CD4-positive, alpha-beta T cell treated with Interleukin-4 for 4 hours (primary cell): ENCODE data around the gene NCAM2.
"Not testable (repeated sequence)": the region's sequence is repeated elsewhere in the genome, so short reads cannot be mapped to it uniquely, and the experiment has no call there.

Source experiments
- DNase-seq: peaks from one replicate; pipeline ENCODE4 v3.0.0-alpha.2; 2020

NCAM2 gene

DNA sequence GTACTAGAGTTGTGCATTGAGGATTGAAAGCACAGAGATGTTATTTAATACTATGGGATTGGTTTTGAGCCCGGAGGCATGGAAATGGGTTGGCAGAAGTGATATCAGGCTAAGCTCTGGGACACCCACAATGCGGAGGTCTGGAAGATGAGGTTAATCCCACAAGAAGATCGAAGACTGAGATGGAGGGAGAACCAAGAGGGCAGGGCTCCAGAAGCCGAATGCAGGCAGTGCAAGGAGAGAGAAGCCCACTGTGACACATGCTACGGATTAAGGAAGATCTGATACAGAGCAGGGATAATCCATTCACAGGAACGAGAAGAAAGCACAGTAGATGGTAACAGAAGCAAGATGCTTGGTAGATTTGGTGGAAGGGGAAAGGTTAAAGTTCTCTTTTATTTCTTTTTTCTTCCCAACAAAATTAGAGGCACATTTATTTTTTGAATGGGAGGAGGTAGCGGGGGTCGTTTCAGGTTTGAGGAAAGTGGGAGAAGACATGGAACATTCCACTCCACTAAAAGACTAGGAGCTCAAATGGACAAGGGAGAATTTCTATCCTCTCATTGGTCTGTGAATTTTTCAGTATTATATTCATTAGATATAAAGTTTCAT is 113.2 kb downstream of the NCAM2 start:
- DNase-seq = no peak

DNA sequence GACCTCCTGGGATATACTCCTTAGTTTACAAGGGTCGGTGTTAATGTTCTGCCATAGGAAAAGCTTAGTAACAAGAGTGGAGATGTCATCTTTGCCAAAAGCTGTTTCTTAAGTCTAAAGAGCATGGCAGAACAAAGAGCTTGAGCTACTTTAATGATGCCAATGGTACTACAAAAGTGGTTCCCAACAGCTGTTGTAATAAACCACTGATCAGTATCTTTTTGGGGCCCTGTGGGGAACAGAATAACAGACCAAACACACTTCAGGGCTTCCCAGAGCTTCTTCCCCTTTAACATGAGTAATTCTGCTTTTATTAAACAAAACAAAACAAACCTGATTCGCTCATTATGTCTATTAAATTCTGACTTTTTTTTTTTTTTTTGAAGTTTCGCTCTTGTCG is 116.3 kb downstream of the NCAM2 start:
- DNase-seq = no peak

GRCh38 chr21:21119091-21119490 is 120.9 kb downstream of the NCAM2 start:
- no peak for DNase-seq

GRCh38 chr21:21122680-21123079 is 124.5 kb downstream of the NCAM2 start:
- no peak for DNase-seq

DNA sequence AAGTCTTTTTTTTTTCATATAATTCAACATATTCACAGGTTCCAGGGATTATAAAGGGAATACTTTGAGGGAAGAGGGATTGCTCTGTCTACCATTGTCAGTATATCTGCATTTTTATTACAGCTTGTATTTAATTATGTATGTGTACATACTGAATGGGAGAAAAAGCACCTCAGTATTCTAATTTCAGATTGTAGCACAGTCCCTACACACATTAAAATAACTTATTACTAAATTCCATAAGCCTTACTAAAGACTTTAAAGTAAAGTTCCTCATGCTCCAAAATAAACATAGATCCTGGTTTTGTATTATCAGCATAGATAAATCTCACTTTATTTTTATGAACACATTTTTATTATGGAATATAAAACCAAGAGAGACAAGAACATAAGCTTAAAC is 134.2 kb downstream of the NCAM2 start:
- no peak for DNase-seq

DNA sequence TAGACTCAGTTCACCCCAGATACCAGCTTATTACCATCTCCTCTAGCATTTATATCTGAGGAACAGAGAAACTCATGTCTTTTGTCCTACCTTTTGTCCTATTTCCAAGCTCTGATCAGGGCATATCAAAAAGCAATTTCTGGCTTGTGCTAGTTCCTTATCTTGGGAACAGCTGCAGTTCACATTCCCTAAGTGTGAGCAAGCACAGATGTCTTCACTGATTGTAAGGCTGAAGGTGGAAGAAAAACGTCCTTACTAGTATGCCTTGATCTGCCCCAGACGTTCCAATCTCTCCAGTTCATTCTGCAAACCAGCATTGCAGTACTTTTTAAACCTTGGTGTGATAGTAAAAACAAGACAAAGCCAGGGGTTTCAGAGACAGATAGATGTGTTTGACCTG is 139.8 kb downstream of the NCAM2 start:
- DNase-seq = no peak

- DNase-seq = no peak
Measured at GRCh38 chr21:21146587-21147373, 148.6 kb downstream of the NCAM2 start.

DNA sequence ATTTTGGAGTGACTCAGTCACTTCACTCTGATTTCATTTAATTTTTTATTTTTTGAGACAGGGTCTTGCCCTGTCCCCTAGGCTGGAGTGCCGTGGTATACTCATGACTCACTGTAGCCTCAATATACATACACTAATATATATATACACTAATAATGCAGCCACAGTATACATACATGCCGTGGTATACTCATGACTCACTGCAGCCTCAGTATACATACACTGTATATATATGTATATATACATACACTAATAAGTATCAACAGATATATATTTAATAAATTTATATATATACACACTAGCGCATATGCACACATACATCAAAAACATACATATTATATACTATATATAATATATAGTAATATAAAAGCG is 149.2 kb downstream of the NCAM2 start:
- no peak for DNase-seq

- no peak for DNase-seq
Measured at GRCh38 chr21:21148009-21148408, 149.8 kb downstream of the NCAM2 start.

DNA sequence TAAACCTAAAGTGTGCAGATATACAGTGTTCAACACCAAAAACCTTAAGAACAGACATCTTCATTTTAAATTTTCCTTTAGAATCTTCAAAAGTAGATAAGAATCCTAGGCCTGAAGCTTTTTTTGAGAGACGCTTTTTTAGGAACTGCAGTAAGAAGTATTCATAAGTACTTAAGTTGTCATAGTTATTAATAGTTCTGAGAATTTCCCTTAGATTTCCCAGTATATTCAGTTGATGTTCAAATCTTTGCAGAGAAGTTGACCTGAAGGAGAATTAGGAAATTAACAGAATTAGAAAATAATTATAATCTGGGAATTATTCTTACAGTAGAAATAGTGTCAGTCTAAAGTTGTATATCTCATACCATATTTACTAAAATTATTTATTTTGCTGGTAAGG is 150.3 kb downstream of the NCAM2 start:
- DNase-seq = no peak

DNA sequence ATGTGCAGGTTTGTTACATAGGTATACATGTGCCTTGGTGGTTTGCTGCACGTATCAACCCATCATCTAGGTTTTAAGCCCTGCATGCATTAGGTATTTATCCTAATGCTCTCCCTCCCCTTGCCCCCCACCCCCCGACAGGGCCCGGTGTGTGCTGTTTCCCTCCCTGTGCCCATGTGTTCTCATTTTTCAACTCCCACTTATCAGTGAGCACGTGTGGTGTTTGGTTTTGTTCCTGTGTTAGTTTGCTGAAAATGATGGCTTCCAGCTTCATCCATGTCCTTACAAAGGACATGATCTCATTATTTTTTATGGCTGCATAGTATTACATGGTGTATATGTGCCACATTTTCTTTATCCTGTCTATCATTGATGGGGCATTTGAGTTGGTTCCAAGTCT is 151.2 kb downstream of the NCAM2 start:
- DNase-seq = not testable (repeated sequence)

DNA sequence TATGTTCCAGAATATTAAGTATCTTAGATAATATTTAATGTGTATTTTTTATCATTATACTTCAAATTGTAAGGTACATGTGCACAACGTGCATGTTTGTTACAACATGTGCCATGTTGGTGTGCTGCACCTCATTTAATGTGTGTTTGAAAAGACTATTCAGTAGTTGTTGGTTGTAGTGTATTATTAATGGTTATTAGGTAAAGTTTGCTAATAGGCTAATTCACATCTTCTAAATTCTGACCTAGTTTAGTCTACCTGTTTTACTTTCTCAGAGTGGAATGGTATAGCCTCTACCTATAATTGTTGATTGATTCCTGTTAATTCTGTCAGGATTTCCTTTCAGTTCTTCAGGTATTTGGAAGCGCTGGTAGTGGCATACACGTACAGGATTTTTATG is 153.0 kb downstream of the NCAM2 start:
- no peak for DNase-seq

DNA sequence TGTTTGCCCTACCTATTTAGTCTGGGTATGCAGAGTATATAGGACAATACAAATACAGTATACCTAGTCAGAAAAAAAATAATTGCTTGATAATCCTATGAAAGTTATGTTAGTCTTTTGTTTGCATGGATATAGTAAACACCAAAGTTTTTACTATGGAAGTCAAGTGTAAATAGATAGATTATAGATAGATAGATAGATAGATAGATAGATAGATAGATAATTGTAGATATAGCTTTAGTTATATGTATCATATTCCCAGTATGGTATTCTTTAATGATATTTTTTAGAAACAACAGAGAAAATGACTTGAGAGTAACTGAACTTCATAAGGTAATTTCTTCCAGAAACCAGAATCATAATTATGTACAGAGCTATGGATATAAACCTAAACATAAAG is 158.2 kb downstream of the NCAM2 start:
- no peak for DNase-seq

DNA sequence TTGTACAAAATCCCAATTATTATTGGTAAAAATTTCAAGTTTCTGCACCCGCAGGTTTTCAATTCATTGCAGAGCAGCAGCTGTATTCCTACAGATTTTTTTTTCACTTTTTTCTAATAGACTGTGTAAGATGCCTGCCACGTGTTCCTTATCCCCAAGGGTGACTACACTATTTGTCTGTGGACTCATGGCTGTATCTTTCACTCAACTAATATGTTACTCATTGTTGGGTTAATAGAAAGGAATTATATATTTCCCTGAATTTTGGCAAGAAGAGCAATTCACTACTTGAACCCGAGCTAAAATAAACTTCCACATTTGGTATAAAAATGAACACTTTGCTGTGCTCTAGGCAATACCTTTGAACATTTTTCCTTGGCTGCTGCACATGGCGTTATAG is 158.7 kb downstream of the NCAM2 start:
- no peak for DNase-seq

- DNase-seq = no peak
Measured at GRCh38 chr21:21158376-21158918, 160.2 kb downstream of the NCAM2 start.

DNA sequence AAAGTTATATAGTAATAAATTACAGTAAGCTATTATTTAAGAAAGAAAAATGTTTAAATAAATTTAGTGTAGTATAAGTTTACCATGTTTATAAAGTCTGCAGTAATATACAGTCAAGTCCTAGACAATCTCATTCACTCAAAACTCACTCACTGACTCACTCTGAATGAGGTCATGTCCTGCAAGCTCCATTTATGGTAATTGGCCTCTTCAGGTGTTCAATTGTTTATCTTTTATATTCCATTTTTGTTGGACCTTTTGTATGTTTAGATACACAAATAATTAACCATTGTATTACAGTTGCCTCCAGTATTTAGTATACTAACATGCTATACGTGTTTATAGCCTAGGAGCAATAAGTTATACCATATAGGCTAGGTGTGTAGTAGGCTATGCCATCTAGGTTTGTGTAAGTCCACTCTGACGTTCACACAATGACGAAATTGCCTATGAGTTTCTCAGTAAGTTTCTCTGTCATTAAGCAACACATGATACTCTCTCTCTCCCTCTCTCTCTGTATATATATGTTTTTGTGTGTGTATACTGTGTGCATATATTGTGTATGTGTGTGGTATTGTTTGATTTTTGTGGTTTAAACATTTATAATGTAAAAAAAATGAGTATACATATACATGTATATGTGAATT is 161.2 kb downstream of the NCAM2 start:
- DNase-seq = no peak

- no peak for DNase-seq
Measured at GRCh38 chr21:21162786-21163185, 164.6 kb downstream of the NCAM2 start.

DNA sequence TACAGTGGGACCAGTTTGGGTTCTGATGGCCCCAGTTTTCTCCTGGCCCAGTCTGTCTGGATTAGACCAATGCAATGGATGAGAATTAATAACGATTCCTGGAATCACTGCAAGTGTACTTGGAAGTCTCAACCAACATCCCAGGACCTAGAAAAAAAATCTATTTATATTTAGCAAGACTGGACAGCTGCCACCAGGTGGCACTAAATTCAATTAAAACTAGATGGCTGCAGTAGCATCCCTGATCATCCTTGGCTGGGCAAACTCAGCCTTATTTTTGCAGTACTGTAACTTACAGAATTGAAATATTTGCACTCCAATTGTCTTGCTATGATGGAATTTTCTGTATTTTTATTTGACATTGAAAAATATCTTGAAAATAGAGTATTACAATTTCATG is 165.7 kb downstream of the NCAM2 start:
- peak; percentile 5 for DNase-seq

- DNase-seq = no peak
Measured at GRCh38 chr21:21165063-21165645, 166.9 kb downstream of the NCAM2 start.

DNA sequence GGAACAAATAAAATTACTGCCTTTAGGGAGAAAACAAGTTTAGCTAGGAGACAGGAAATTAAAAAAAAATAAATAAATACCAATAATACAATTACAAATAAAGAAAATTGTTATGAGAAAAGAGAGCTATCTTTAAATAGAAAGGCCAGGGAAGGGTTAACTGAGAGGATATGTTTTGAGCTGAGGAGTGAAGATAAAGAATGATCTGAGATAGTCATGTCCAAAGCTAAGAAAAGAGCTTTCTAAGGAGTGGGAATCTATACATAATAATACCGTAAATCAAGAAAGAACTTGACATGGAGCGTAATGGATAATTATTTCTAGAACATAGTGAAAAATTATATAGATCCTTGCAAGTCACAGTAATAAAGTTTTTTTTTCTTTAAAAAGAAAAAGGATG is 176.5 kb downstream of the NCAM2 start:
- no peak for DNase-seq

GRCh38 chr21:21175798-21176334 is 177.7 kb downstream of the NCAM2 start:
- no peak for DNase-seq

DNA sequence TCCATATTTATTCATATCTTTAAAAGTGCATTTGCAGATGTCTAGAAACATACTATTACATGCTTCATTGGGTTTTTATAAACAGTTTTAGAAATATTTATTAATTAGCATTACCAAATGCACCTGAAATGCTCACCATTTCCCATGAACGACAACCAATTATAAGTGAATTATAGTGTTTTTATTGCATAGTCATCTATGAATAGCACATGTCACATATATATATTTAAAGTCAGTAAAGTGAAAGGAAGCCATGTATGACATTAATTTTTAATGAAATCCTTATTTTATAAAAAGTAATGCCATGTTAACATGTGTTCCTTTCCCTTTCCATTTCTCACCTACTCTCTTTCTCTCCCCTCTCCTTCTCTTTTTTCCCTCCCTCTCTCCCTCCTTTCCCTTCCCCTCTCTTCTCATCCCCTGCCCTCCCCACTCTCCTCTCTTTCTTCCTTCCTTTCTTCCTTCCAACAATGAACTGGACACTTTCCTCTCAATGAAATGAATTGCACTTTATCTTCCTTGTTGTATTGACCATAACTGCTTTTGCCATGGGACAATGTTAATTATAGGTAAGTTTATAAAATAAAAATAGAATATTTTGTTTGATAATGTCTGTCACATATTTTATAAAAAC is 179.3 kb downstream of the NCAM2 start:
- DNase-seq = no peak
